GM15510 (cell line): ENCODE data around the gene PUS1.

ENCODE experiments used
- POLR2A ChIP-seq: IDR thresholded peaks from 3 replicates; pipeline ENCODE4 v1.6.1; 2011; ENCODE audit warnings: borderline replicate concordance; ENCODE audit not compliant: insufficient read length; ENCODE audit errors: extremely low read depth

The PUS1 gene

GRCh38 chr12:131919051-131919347, 10.1 kb upstream of the PUS1 start:
- no peak for TF ChIP-seq POLR2A

- TF ChIP-seq POLR2A: no peak
Observed at GRCh38 chr12:131919366-131920156, 9.5 kb upstream of the PUS1 start.

GRCh38 chr12:131920157-131920508, 8.9 kb upstream of the PUS1 start:
- no peak for TF ChIP-seq POLR2A

GRCh38 chr12:131920902-131921840, 7.9 kb upstream of the PUS1 start:
- TF ChIP-seq POLR2A: no peak

- TF ChIP-seq POLR2A: no peak
Observed at GRCh38 chr12:131921866-131922769, 7.0 kb upstream of the PUS1 start.

GRCh38 chr12:131922772-131923171, 6.3 kb upstream of the PUS1 start:
- no peak for TF ChIP-seq POLR2A

GRCh38 chr12:131923260-131923659, 5.8 kb upstream of the PUS1 start:
- TF ChIP-seq POLR2A: no peak

GRCh38 chr12:131927110-131928079, 1.7 kb upstream of the PUS1 start:
- TF ChIP-seq POLR2A: no peak

GRCh38 chr12:131928080-131928710, 881 bp upstream of the PUS1 start:
- TF ChIP-seq POLR2A: no peak

GRCh38 chr12:131929581-131930456, 743 bp downstream of the PUS1 start:
- TF ChIP-seq POLR2A: no peak

GRCh38 chr12:131930510-131930909, 1.4 kb downstream of the PUS1 start:
- no peak for TF ChIP-seq POLR2A

- TF ChIP-seq POLR2A: no peak
Observed at GRCh38 chr12:131933387-131933786, 4.3 kb downstream of the PUS1 start.
